ENCODE measurements around the gene POLR3B.

The POLR3B gene

GRCh38 chr12:106481246-106481645 is 123.7 kb downstream of the POLR3B start:
- no peak for DNase-seq (ENCODE audit: low read depth)
- H3K4me3 ChIP-seq (ENCODE audit: low read length): no peak overlapping the region
- TF ChIP-seq, protein P1, sequence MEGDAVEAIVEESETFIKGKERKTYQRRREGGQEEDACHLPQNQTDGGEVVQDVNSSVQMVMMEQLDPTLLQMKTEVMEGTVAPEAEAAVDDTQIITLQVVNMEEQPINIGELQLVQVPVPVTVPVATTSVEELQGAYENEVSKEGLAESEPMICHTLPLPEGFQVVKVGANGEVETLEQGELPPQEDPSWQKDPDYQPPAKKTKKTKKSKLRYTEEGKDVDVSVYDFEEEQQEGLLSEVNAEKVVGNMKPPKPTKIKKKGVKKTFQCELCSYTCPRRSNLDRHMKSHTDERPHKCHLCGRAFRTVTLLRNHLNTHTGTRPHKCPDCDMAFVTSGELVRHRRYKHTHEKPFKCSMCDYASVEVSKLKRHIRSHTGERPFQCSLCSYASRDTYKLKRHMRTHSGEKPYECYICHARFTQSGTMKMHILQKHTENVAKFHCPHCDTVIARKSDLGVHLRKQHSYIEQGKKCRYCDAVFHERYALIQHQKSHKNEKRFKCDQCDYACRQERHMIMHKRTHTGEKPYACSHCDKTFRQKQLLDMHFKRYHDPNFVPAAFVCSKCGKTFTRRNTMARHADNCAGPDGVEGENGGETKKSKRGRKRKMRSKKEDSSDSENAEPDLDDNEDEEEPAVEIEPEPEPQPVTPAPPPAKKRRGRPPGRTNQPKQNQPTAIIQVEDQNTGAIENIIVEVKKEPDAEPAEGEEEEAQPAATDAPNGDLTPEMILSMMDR (IDR thresholded peaks at IDR 0.05; ENCODE audit: insufficient read depth, low read depth, low read length, missing control alignments): no peak

DNA sequence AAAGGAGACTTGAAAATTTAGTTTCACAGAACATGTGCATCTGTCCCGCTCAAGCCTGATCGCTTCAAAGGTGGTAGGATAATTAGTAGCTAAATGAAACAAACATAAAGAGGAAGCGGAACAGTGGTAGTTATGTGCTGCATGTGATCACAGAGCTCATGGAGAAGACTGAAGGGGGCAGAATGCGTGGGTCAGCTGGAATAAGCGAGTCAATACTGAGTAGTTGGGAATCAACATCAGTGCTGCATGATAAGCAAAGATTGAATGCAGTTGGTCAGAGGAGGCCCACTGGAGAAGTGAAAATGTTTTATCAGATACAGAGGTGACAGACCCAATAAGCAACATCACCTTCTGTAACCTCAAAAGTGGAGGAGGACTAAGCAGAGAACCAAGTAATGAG is 130.1 kb downstream of the POLR3B start:
- TF ChIP-seq, protein P1 (IDR thresholded peaks at IDR 0.05; ENCODE audit: insufficient read depth, low read depth, low read length, missing control alignments): no peak
- no peak for DNase-seq (ENCODE audit: low read depth)
- H3K4me3 ChIP-seq (ENCODE audit: low read length): no peak overlapping the region

DNA sequence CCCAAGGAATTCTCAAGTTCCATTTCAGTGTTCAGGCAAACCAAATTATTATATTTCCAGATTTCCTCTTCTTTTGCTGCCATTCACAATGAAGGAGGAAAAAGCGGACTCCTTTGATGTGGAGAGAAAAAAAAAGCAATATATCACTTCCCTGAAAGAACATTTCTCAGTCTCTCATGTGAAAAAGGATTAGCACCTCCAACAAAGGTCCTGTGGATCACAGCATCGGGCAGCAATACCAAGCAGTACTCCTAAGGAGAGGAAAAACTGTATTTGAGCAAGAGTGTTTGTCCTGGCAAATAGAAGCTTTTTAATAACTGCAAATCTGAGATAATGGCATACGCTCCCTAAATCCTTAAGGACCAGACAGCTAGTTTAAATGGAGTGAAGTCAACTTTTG is 131.3 kb downstream of the POLR3B start:
- TF ChIP-seq, protein P1 (IDR thresholded peaks at IDR 0.05; ENCODE audit: insufficient read depth, low read depth, low read length, missing control alignments): no peak
- no peak for DNase-seq (ENCODE audit: low read depth)
- no peak overlapping the region for H3K4me3 ChIP-seq (ENCODE audit: low read length)

- no peak for DNase-seq (ENCODE audit: low read depth)
- no peak overlapping the region for H3K4me3 ChIP-seq (ENCODE audit: low read length)
- TF ChIP-seq, protein P1 (IDR thresholded peaks at IDR 0.05; ENCODE audit: insufficient read depth, low read depth, low read length, missing control alignments): no peak
These were observed 132.7 kb downstream of the POLR3B start for GRCh38 chr12:106490264-106490663.

- TF ChIP-seq, protein P1 (IDR thresholded peaks at IDR 0.05; ENCODE audit: insufficient read depth, low read depth, low read length, missing control alignments): no peak
- H3K4me3 ChIP-seq (ENCODE audit: low read length): no peak overlapping the region
- no peak for DNase-seq (ENCODE audit: low read depth)
These were observed 135.3 kb downstream of the POLR3B start for GRCh38 chr12:106492857-106493256.

- TF ChIP-seq, protein P1 (IDR thresholded peaks at IDR 0.05; ENCODE audit: insufficient read depth, low read depth, low read length, missing control alignments): no peak
- no peak for DNase-seq (ENCODE audit: low read depth)
- H3K4me3 ChIP-seq (ENCODE audit: low read length): no peak overlapping the region
These were observed 136.0 kb downstream of the POLR3B start for GRCh38 chr12:106493531-106493930.

- TF ChIP-seq, protein P1 (IDR thresholded peaks at IDR 0.05; ENCODE audit: insufficient read depth, low read depth, low read length, missing control alignments): no peak
- H3K4me3 ChIP-seq (ENCODE audit: low read length): no peak overlapping the region
- no peak for DNase-seq (ENCODE audit: low read depth)
These were observed 137.9 kb downstream of the POLR3B start for GRCh38 chr12:106495354-106495965.

All from epithelial cell of esophagus (primary cell).